Measurements from ENCODE around the gene KIF14. TPM values are rescaled to one million over a fixed set of nuclear protein-coding genes. Genes with fewer than 3 reads are reported as not detected.

The KIF14 gene
- total RNA-seq, 1 donor from 2014 or later, result 60.2 TPM

DNA sequence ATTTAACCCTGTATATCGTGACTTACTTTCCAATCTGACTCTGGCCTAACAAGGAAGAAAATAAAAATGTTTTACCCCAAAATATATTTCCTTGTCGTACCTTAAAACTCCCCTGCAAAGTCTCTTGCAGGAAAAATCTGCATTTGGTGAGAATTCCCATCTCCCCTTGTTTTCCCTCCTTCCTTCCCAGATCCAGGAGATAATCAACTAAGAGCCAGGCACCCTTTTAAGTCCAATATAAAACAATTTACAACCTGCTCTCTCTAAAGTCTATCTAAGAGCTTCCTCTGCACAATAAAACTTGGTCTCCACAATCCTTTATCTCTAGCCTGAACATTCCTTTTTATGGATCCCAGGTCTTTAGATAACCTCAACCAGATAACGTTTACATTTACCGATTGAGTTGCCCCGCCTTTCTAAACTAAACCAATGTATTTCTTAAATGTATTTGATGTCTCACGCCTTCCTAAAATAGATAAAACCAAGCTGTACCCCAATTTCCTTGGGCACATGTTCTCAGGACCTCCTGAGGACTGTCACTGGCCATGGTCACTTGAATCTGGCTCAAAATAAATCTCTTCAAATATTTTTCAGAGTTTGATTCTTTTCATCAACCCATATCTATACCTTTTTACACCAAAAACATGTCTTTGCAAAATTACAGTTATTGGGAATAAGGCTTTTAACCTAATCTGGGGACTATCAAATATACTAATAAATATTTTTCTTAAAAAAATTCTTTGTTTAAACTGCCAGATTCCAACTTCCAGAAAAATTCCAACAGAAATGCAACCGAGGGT is 48.2 kb upstream of the KIF14 start:
- no peaks in the 10 kb centered on the region for H3K9me3 Mint-ChIP-seq
- peaks cover 8% of the 10 kb centered on the region for H3K4me1 ChIP-seq
- H3K36me3 ChIP-seq, result no peaks in the 10 kb centered on the region
- peak overlapping the region; percentile 84 for H3K9ac ChIP-seq
- peak overlapping the region; percentile 96 for H3K4me3 Mint-ChIP-seq
- DNase-seq (ENCODE audit: low spot score), result no peak
- peaks cover 23% of the 10 kb centered on the region for H3K36me3 Mint-ChIP-seq
- H3K27ac Mint-ChIP-seq, result peak overlapping the region; percentile 3
- TF ChIP-seq EZH2 (IDR thresholded peaks at IDR 0.05) (no peak), EZH2phosphoT487 (IDR thresholded peaks at IDR 0.05) (no peak)
- TF ChIP-seq, protein P1, sequence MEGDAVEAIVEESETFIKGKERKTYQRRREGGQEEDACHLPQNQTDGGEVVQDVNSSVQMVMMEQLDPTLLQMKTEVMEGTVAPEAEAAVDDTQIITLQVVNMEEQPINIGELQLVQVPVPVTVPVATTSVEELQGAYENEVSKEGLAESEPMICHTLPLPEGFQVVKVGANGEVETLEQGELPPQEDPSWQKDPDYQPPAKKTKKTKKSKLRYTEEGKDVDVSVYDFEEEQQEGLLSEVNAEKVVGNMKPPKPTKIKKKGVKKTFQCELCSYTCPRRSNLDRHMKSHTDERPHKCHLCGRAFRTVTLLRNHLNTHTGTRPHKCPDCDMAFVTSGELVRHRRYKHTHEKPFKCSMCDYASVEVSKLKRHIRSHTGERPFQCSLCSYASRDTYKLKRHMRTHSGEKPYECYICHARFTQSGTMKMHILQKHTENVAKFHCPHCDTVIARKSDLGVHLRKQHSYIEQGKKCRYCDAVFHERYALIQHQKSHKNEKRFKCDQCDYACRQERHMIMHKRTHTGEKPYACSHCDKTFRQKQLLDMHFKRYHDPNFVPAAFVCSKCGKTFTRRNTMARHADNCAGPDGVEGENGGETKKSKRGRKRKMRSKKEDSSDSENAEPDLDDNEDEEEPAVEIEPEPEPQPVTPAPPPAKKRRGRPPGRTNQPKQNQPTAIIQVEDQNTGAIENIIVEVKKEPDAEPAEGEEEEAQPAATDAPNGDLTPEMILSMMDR (IDR thresholded peaks at IDR 0.05), result no peak
- H3K4me3 ChIP-seq, result peak overlapping the region; percentile 60
- no peaks in the 10 kb centered on the region for H4K20me1 ChIP-seq (ENCODE audit: low read depth)
- peaks cover 26% of the 10 kb centered on the region for H3K4me1 Mint-ChIP-seq
- no peaks in the 10 kb centered on the region for H3K9me3 ChIP-seq (ENCODE audit: low read depth)
- H3K27me3 ChIP-seq, result no peaks in the 10 kb centered on the region
- H3F3A ChIP-seq (ENCODE audit: low read depth), result peaks cover 17% of the 10 kb centered on the region
- H3K27me3 Mint-ChIP-seq (ENCODE audit: insufficient read depth, low read depth), result peaks cover 3% of the 10 kb centered on the region
- H2AFZ ChIP-seq (replicated peaks), result peak overlapping the region; percentile 71
- H3K4me2 ChIP-seq, result peak overlapping the region; percentile 98
- H3K79me2 ChIP-seq (ENCODE audit: low read depth), result peaks cover 39% of the 10 kb centered on the region
- H3K27ac ChIP-seq, result peak overlapping the region; percentile 96

GRCh38 chr1:200666309-200666708 is 45.8 kb upstream of the KIF14 start:
- no peak overlapping the region for H3K9ac ChIP-seq
- H3K4me1 Mint-ChIP-seq, result peaks cover 25% of the 10 kb centered on the region
- no peaks in the 10 kb centered on the region for H3K9me3 Mint-ChIP-seq
- no peak overlapping the region for H3K4me3 Mint-ChIP-seq
- H3K27me3 Mint-ChIP-seq (ENCODE audit: insufficient read depth, low read depth), result peaks cover 3% of the 10 kb centered on the region
- H3K36me3 Mint-ChIP-seq, result peaks cover 34% of the 10 kb centered on the region
- H3K79me2 ChIP-seq (ENCODE audit: low read depth), result peaks cover 47% of the 10 kb centered on the region
- H3K27ac Mint-ChIP-seq, result no peak overlapping the region
- TF ChIP-seq, protein P1 (IDR thresholded peaks at IDR 0.05), result no peak
- no peak for TF ChIP-seq EZH2phosphoT487 (IDR thresholded peaks at IDR 0.05)
- TF ChIP-seq EZH2 (IDR thresholded peaks at IDR 0.05), result no peak
- H2AFZ ChIP-seq (replicated peaks), result no peak overlapping the region
- H3K9me3 ChIP-seq (ENCODE audit: low read depth), result no peaks in the 10 kb centered on the region
- H3K27me3 ChIP-seq, result no peaks in the 10 kb centered on the region
- DNase-seq (ENCODE audit: low spot score), result no peak
- peaks cover 8% of the 10 kb centered on the region for H3K4me1 ChIP-seq
- H3F3A ChIP-seq (ENCODE audit: low read depth), result peaks cover 17% of the 10 kb centered on the region
- H3K36me3 ChIP-seq, result no peaks in the 10 kb centered on the region
- no peak overlapping the region for H3K4me3 ChIP-seq
- H4K20me1 ChIP-seq (ENCODE audit: low read depth), result no peaks in the 10 kb centered on the region
- no peak overlapping the region for H3K4me2 ChIP-seq
- no peak overlapping the region for H3K27ac ChIP-seq

GRCh38 chr1:200665861-200666260 is 45.3 kb upstream of the KIF14 start:
- no peak overlapping the region for H3K27ac Mint-ChIP-seq
- Histone ChIP-seq H3K4me2 (no peak overlapping the region), H3K79me2 (ENCODE audit: low read depth) (peaks cover 51% of the 10 kb centered on the region), H2AFZ (replicated peaks) (no peak overlapping the region), H3K4me1 (peaks cover 8% of the 10 kb centered on the region), H3K27ac (no peak overlapping the region), H3F3A (ENCODE audit: low read depth) (peaks cover 17% of the 10 kb centered on the region), H3K27me3 (no peaks in the 10 kb centered on the region), H4K20me1 (ENCODE audit: low read depth) (no peaks in the 10 kb centered on the region), H3K9me3 (ENCODE audit: low read depth) (no peaks in the 10 kb centered on the region), H3K9ac (no peak overlapping the region), H3K4me3 (no peak overlapping the region), H3K36me3 (no peaks in the 10 kb centered on the region)
- no peak for DNase-seq (ENCODE audit: low spot score)
- H3K4me3 Mint-ChIP-seq, result no peak overlapping the region
- TF ChIP-seq, protein P1 (IDR thresholded peaks at IDR 0.05), result no peak
- TF ChIP-seq EZH2phosphoT487 (IDR thresholded peaks at IDR 0.05) (no peak), EZH2 (IDR thresholded peaks at IDR 0.05) (no peak)
- H3K4me1 Mint-ChIP-seq, result peaks cover 21% of the 10 kb centered on the region
- H3K36me3 Mint-ChIP-seq, result peaks cover 36% of the 10 kb centered on the region
- peaks cover 3% of the 10 kb centered on the region for H3K27me3 Mint-ChIP-seq (ENCODE audit: insufficient read depth, low read depth)
- H3K9me3 Mint-ChIP-seq, result no peaks in the 10 kb centered on the region

Data from neural progenitor cell (in vitro differentiated cells).